ENCODE data around the gene RPS6KB2. TPM values are rescaled to one million over a fixed set of nuclear protein-coding genes. Genes with fewer than 3 reads are reported as not detected.

The RPS6KB2 gene
- total and polyA plus RNA-seq, 9 of the 15 experiments (the other 6 are each of a cell fraction or from before 2014, with no cell fraction given): 0.42 to 122 (median 82.6) TPM

DNA sequence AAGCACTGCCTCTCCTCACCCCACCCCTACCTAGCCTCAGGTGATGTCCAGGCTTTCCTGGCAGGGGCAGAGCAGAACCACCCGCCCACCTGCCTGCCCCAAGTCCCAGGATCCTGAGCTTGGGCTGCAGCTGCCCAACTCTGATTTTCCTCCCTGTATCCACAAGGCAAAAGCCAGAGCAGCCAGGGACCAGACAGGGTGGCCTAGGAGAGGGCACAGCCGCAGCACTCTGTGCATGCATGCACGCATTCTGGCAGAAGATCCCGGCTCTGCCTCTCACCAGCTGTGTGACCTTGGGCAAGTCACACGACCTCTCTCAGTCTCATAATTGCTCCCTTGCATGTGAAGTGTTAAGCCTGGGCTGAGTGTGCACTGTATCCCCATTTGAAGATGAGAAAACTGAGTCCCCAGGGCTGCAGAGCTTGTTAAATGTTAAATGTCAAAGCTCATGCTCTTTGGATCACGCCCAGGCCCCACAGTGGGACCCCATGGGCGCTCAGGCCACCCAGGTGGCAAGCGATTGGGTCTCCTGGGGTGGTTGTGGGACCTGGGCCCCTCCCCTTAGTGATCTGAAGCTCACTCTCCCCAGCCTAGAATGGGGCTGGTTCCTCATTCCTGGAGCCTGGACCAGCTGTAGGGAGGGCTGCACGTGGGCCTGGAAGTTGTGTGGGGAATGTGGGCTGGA is 15.7 kb upstream of the RPS6KB2 start:
- H3K9me3 ChIP-seq (replicated peaks; ENCODE audit: control insufficient read depth, insufficient read depth, low read depth, low read length): no peaks in the 10 kb centered on the region
- ATAC-seq (no peak), FAIRE-seq (no peak), DNase-seq (ENCODE audit: extremely low read depth in 1 of 4, low spot score in 3 of 4) (no peak)
- H3K36me3 ChIP-seq (ENCODE audit: control insufficient read depth, insufficient read depth, low read length): no peaks in the 10 kb centered on the region
- intact Hi-C loops (cut with micrococcal nuclease): no loop called here
- no peaks in the 10 kb centered on the region for H3K79me2 ChIP-seq (ENCODE audit: control insufficient read depth, insufficient read depth, low read length)
- no TSS peak for BruUV-seq (replicated peaks)
- no peaks in the 10 kb centered on the region; the same call in 1 of the 2 replicates for H4K20me1 ChIP-seq (replicated peaks; ENCODE audit: control insufficient read depth, insufficient read depth, low read length)
- ChIA-PET POLR2A (interaction anchor here (0.6 to 3.0 kb wide), 8 partner anchors 8 to 49 kb away, joined by 3 to 19 read pairs (median 4); partner anchors contain the start of genes PPP1CA and RPS6KB2), CTCF (ENCODE audit: low intra/inter-chr PET ratio) (no interaction called here)
- no peaks in the 10 kb centered on the region for H3K27me3 ChIP-seq (ENCODE audit: control insufficient read depth in 2 of 2, insufficient read depth in 2 of 2, low read length in 2 of 2)
- H3K27ac ChIP-seq (ENCODE audit: extremely low read depth, low read depth, low read length): no peak overlapping the region
- peak overlapping the region in 1 of 2 experiments; percentile 68; a peak in 2 of 4 replicates for H3K9ac ChIP-seq (ENCODE audit: insufficient read depth in 1 of 2, low read depth in 2 of 2, low read length in 2 of 2)
- WGBS (ENCODE audit: insufficient coverage, low coverage, missing lambda C conversion rate): 43% methylated on average over 9 of the region's 9 CpGs
- H3K4me2 ChIP-seq (ENCODE audit: insufficient read depth, low read length): 0 out of 2 replicates have a peak overlapping the region, but pooled peaks have one; percentile 25
- no peak overlapping the region for H3K4me3 ChIP-seq
- no peak for TF ChIP-seq MTA3 (IDR thresholded peaks at IDR 0.05; ENCODE audit: borderline replicate concordance)
- TF ChIP-seq JUN (IDR thresholded peaks at IDR 0.05; ENCODE audit: borderline replicate concordance, low read depth, low read length): no peak
- TF ChIP-seq JUN (CRISPR knock-in tag; IDR thresholded peaks at IDR 0.05; ENCODE audit: borderline replicate concordance): no peak
- no peak for TF ChIP-seq FOSL1 (tag; conservative IDR thresholded peaks at IDR 0.05)
- TF ChIP-seq DPF2 (IDR thresholded peaks at IDR 0.05): no peak
- TF ChIP-seq ZNF253 (CRISPR knock-in tag; conservative IDR thresholded peaks at IDR 0.05): no peak
- TF ChIP-seq, protein P1, sequence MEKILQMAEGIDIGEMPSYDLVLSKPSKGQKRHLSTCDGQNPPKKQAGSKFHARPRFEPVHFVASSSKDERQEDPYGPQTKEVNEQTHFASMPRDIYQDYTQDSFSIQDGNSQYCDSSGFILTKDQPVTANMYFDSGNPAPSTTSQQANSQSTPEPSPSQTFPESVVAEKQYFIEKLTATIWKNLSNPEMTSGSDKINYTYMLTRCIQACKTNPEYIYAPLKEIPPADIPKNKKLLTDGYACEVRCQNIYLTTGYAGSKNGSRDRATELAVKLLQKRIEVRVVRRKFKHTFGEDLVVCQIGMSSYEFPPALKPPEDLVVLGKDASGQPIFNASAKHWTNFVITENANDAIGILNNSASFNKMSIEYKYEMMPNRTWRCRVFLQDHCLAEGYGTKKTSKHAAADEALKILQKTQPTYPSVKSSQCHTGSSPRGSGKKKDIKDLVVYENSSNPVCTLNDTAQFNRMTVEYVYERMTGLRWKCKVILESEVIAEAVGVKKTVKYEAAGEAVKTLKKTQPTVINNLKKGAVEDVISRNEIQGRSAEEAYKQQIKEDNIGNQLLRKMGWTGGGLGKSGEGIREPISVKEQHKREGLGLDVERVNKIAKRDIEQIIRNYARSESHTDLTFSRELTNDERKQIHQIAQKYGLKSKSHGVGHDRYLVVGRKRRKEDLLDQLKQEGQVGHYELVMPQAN (IDR thresholded peaks at IDR 0.05; ENCODE audit: borderline replicate concordance): no peak
- no peak for TF ChIP-seq KHSRP (IDR thresholded peaks at IDR 0.05)
- TF ChIP-seq ZNF717 (CRISPR knock-in tag; IDR thresholded peaks at IDR 0.05): no peak
- no peak for TF ChIP-seq THRAP3 (IDR thresholded peaks at IDR 0.05; ENCODE audit: borderline replicate concordance)
- no peak for TF ChIP-seq ZNF584 (CRISPR knock-in tag; IDR thresholded peaks at IDR 0.05; ENCODE audit: low read depth)
- TF ChIP-seq RCOR1 (IDR thresholded peaks at IDR 0.05; ENCODE audit: borderline replicate concordance in 1 of 2, low read depth in 2 of 2, low read length in 2 of 2): no peak
- H2AFZ ChIP-seq (ENCODE audit: low read depth, low read length): peak overlapping the region; percentile 32; the same call in 1 of the 2 replicates
- H3K4me1 ChIP-seq (replicated peaks in 1 of 2; ENCODE audit: control insufficient read depth in 2 of 2, insufficient read depth in 2 of 2, low read length in 2 of 2): peaks cover 21 to 63% of the 10 kb centered on the region in 2 experiments
- in situ Hi-C loops (cut with MboI): no loop called here
- H3K9me1 ChIP-seq (ENCODE audit: control insufficient read depth, insufficient read depth, low read length): no peaks in the 10 kb centered on the region

All from K562 (cell line).